SK-MEL-5 (cell line): ENCODE data around the gene ETNK2. TPM values are rescaled to one million over a fixed set of nuclear protein-coding genes. Genes with fewer than 3 reads are reported as not detected.

Experiments
- DNase-seq: peaks from one replicate; pipeline ENCODE4 v3.0.0-alpha.2; 2016; ENCODE audit warnings: low read depth, low spot score
- in situ Hi-C: cut with HindIII; loops from 2 replicates; pipeline ENCODE4 v1.10.0; 2016; ENCODE audit warnings: low sequenced_read_pairs, high pct_unique_total_duplicates, low pct_unique_long_range_greater_than_20kb
- total RNA-seq: library from RNA; depleted of rRNA; stranded (reverse); fragments of >200 nt; shearing (Covaris generic); gene quantifications from 2 replicates; pipeline ENCODE4 v1.2.3, GENCODE V29; 2014

The ETNK2 gene
- total RNA-seq, 1 experiment from 2014 or later: 22.7 TPM

DNA sequence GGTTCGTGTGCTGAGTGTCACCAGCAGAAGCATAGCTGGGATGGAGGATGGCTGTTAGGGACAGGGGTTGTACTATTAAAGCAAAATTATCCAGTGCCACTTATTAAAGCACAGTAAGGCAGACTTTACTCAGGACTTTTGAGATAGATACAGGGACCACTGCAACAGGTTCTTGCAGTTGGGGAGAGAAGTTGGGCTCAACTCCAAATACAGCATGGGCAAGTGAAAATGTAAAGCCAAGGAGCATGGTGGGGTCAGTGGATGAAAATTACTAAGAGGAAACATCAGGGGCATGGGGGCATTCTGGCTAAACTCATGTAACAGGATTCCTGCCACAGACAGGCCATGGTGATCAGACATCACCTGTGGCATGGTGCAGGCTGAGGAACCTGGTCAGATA lies 29.3 kb upstream of the ETNK2 start:
- DNase-seq: no peak
- in situ Hi-C loops: no loop called here

- no peak for DNase-seq
- in situ Hi-C loops: no loop called here
These were observed 28.3 kb upstream of the ETNK2 start for GRCh38 chr1:204180133-204180532.

DNA sequence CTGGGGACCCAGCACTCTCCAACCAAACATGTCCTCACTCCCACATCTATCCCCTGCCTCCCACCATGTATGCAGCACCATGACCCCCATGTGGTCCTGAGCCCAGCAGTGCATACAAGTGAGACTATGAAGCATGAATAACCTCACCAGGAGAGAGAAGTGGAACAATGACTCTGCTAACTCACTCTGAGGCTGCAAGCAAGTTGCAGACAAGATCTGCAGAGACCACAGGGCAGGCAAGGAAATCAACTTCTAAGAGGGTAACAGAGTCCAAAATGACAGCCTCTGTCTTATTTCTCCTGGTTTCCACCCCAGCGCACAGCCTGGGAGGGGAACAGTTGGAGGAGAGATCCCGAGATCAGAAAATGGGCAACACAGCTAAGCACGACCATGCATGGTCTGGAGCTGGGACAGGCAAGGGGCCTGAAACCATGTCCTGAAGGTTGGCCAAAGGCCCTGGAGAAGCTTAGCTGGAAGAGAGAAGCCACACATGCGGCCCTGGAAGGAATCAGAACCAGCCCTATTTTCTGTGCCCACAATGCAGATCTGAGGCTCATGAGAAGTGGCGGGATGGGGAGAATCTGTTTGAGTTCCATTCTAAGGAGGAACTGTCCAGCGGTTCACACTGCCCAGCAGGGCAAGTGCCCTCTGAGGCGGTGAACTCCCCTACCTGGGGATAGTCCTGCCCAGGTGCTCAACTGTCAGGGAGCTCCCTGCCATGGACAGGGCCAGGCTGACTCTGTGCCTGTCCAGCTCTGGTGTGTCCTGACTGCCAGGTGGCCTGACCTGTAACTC lies 26.8 kb upstream of the ETNK2 start:
- DNase-seq: no peak
- in situ Hi-C loops: no loop called here

GRCh38 chr1:204177133-204177532 lies 25.3 kb upstream of the ETNK2 start:
- in situ Hi-C loops: no loop called here
- no peak for DNase-seq

- DNase-seq: no peak
- in situ Hi-C loops: no loop called here
These were observed 24.2 kb upstream of the ETNK2 start for GRCh38 chr1:204176049-204176448.

DNA sequence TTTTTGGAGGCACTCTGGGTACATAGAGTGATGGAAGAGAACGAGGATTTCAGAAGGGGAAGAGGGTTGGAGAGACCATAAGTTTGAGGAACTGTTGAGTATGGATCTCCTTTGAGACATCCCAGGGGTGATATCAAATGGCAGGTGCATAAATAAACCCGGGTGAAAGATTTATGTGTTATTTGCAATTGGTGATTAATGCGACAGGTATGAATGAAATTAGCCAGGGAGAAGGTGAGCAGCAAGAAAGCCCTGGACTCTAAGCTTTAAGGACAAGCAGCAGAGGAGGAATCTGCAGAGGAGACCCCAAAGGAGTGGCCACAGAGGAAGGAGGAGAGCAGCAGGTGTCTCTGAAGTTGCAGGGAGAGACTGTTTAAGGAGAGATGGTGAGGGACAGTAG lies 23.1 kb upstream of the ETNK2 start:
- DNase-seq: no peak
- in situ Hi-C loops: no loop called here

GRCh38 chr1:204172404-204173029 lies 20.7 kb upstream of the ETNK2 start:
- no peak for DNase-seq
- in situ Hi-C loops: no loop called here

DNA sequence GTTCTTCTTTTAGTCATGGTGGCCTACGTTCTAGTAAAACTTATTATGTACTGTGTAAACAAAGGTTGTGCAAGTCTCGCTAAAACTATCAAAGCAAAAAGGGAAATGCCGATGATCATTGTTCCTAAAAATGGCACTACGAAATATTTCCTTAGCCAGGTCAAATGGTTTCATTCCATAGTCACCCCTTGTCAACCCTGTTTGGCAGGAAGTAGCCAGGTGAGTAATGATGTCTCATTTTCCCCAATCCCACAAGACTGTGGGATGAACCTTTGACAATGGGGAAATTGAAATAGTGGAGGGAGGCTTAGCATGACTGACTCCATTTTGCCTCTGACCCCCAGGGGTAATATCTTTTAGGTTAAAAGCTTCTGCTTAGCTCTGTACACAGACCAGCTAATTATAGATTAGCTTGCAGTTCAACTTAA lies 19.9 kb upstream of the ETNK2 start:
- no peak for DNase-seq
- in situ Hi-C loops: no loop called here

DNA sequence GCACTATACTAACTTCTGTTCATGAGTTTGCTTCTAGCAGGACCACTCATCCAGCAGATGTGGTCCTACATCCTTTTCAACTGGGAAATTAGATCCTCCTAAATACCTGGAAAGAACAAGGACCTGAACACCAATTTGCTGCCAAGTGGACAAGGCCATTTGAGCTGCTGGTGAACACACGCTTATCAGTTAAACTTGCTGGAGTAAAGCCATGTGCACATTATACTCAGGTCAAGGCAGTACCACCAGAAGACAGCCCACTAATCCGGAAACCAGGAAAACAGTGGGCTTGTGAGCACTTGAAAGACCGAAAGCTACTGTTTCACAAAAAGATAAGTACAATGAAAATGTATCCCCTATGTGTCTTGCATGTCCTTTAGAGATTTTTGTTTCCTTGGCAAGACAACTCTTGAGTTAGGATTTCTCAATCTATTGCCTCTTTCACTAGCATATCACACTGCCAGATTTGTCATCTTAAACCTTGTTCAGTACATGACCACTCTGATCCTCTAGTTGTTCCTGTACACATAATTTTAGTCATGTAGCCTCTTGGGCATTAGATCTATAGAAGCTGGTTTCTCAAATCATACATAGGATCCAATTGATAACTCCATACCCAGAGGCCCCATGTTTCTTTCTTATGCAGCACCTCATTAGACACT lies 18.8 kb upstream of the ETNK2 start:
- in situ Hi-C loops: no loop called here
- no peak for DNase-seq

DNA sequence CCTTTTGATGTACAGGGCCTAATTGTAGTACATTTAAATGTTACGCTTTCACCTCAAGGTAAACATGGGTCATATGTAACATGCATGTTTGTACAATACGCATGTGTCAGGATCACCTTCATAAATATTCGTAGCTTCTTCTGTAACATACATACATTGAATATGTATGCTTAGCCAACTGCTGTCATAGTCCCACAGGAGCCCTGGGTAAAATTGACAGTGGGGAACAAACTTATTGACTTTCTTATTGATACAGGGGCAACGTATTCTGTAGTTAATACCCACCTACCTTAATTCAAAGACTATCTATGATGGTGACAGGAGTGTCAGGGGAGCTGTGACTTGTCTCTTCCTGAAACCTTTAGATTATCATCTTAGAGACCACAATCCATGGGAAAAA lies 18.0 kb upstream of the ETNK2 start:
- in situ Hi-C loops: no loop called here
- no peak for DNase-seq

- DNase-seq: no peak
- in situ Hi-C loops: no loop called here
These were observed 15.9 kb upstream of the ETNK2 start for GRCh38 chr1:204167730-204168129.

DNA sequence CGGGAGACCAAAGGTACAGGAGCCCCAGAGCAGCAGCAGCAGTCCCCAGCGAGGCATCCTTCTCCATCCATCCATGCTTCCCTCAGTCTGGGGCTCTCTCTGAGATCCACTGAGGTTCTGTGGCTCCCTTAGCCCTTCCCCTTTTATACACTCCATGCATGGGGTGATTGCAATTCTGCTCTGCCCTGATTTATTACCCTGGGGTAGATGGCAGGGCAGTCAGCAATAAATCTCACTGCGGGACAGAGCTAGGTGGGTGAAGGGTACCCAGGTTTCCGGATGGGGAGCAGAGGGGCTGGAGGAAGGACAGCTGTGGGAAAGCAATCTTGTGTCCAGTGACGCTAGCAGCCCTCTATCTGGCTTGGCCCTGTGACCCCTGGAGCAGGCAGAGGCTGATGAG lies 14.4 kb upstream of the ETNK2 start, which contains the start of gene REN:
Gene REN (minus strand): TSS at position 119 of the 400 bp plus-strand sequence. CDS start 44 bp downstream, at position 75.
- DNase-seq: no peak
- in situ Hi-C loops: no loop called here

DNA sequence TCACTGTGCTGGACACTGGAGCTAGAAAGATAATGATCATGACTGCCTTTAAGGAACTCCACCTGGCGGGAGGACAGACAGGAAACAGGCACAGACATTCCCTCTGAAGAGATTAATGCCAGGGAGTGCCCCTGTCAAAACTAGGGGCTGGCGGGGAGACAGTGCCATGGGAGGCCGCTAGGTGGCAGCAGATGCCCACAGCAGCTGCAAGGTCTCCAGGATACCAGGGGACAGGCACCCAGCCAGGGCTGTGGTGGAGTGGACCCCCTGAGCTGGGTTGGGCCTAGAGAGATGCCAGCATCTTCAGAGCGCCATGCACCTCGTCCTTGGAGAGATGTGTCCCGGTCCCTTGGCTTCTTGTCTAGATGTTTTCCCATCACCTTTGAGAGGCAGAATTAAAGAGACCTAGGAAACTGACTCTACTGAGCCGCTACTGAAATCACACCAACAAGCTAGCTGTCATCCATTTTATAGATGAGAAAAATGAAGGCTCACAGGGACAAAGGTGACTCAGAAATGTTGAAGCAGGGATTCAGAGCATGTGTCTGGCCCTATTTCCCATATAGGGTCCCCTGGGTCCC lies 10.7 kb upstream of the ETNK2 start:
- in situ Hi-C loops: no loop called here
- DNase-seq: peak; percentile 83

DNA sequence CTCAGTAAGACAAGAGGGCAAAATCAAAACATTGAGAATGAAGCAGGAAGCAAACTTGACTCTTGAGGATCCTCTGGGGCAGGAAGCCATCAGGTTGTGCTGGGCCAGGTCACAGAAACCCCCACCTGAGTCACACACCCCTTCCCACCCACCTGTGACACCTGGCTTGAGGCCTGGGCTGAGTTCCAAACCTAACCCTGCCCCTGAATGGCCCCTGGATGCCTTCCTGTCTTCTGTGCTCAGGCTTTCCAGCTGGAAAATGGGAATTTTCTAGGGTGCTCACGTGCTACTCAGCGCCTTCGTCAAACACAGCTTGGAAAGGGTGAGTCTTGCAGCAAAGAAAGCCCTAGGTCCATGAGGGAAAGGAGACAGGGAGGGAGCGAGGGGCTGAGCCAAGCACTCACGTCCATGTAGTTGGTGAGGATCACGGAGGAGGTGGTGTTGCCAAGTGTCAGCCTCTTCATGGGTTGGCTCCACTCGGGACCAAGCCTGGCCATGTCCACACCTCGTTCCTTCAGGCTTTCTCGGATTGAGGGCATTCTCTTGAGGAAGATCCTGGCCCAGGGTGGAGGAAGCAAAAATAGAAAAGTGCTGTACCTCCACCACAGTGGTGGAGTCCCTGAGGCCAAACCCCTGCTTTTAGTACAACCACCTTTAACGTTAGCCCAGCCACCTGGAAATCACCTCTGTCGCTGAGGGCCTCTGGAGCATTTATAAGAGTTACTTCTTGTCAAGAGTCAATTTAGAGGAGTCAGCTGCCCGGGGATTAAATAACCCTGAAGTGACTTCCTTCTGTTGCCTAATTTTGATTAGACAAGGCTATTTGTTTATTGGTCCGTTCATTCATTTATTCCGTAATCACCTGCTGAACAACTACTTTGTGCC lies 10.0 kb upstream of the ETNK2 start:
- in situ Hi-C loops: no loop called here
- DNase-seq: no peak

DNA sequence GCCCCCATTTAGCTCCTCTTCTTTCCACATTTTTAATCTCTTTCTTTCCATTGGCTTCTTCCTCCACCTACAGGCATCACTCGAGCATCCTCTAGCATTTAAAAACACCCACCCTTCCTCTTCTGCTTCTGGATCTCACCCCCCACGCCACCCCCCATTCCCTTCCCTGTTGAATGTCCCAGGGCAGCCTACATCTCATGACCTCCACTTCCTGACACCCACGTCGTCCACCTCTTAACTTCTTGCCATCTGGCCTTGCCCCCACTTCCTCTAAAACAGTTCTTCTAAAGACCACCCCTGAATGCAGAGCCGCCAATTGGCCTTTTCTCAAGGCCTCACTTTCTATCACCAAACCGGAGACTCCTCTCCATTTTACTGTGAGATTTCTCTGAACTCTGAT lies 6.1 kb upstream of the ETNK2 start:
- in situ Hi-C loops: no loop called here
- no peak for DNase-seq

DNA sequence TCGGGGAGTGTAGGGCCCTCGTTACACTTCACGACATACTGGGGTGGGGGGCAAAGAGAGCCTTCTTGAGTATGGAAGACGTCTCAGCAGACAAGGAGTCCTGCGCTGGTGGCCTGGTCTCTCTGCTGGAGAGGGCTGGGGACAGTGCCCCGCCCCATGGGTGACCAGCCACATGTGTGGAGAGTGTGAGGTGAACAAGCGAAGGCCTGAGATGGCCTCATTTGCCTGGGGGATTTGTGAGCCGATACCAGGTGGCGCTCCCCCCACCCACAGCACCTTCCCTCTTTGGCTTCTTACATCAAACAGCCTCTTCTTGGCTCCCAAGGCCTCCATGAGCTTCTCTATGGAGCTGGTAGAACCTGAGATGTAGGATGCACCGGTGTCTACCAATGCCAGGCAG lies 4.0 kb upstream of the ETNK2 start:
- in situ Hi-C loops: no loop called here

DNA sequence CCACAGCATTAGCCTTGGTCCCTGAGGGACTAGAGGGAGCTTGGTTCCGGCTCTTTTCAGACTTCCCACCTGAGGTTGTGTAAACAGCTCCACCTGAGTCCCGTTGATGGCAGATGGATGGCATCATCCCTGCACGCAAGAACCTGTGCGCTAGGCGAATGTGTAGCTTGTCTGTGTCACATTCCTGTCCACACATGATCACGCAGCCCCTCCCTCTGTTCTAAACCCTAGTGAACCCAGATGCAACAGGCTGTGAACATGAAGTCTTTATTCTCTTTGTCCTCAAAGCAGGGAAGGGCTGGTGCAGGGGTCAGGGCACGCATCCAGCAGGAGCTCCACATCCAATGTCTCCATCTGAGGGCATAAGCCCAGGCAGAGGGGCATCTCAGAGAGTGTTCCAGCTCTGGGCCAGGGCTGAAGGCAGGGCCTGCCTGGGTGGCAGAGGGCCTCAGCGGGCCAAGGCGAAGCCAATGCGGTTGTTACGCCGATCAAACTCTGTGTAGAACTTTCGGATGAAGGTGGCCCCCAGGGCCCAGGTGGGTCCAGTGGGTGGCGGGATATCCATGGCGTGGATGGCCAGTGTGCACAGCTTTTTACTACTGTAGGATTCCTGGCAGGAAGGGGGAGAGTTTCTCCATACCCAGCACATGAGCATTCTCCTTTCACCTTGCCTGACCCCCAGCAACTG lies 2.9 kb upstream of the ETNK2 start:
- in situ Hi-C loops: no loop called here
- no peak for DNase-seq

More for the DNA sequence above, 4.0 kb upstream of the ETNK2 start:
- no peak for DNase-seq
